ENCODE results near the gene IMPACT. TPM values are rescaled to one million over a fixed set of nuclear protein-coding genes. Genes with fewer than 3 reads are reported as not detected.

Gene IMPACT
- total RNA-seq, 4 donors from 2014 or later: 17.6 to 32.7 (median 21.9) TPM

- Histone ChIP-seq H3K4me1 (peaks cover 0 to 10% (median 0%) of the 10 kb centered on the region in 3 donors), H3K27ac (no peak overlapping the region), H3K4me3 (no peak overlapping the region), H3K36me3 (no peaks in the 10 kb centered on the region), H3K27me3 (peaks cover 13% of the 10 kb centered on the region), H3K9me3 (no peaks in the 10 kb centered on the region)
- WGBS, 2 donors (ENCODE audit: low coverage in 1 of 2): 58 to 74% methylated on average over 4 to 6 of the region's 6 CpGs
- TF ChIP-seq, protein P1, sequence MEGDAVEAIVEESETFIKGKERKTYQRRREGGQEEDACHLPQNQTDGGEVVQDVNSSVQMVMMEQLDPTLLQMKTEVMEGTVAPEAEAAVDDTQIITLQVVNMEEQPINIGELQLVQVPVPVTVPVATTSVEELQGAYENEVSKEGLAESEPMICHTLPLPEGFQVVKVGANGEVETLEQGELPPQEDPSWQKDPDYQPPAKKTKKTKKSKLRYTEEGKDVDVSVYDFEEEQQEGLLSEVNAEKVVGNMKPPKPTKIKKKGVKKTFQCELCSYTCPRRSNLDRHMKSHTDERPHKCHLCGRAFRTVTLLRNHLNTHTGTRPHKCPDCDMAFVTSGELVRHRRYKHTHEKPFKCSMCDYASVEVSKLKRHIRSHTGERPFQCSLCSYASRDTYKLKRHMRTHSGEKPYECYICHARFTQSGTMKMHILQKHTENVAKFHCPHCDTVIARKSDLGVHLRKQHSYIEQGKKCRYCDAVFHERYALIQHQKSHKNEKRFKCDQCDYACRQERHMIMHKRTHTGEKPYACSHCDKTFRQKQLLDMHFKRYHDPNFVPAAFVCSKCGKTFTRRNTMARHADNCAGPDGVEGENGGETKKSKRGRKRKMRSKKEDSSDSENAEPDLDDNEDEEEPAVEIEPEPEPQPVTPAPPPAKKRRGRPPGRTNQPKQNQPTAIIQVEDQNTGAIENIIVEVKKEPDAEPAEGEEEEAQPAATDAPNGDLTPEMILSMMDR (IDR thresholded peaks at IDR 0.05): no peak
- TF ChIP-seq POLR2AphosphoS5 (IDR thresholded peaks at IDR 0.05) (no peak), EP300 (IDR thresholded peaks at IDR 0.05) (no peak), POLR2A (IDR thresholded peaks at IDR 0.05) (no peak)
- ATAC-seq: no peak
These were observed 24.2 kb upstream of the IMPACT start for GRCh38 chr18:24402209-24402785.

DNA sequence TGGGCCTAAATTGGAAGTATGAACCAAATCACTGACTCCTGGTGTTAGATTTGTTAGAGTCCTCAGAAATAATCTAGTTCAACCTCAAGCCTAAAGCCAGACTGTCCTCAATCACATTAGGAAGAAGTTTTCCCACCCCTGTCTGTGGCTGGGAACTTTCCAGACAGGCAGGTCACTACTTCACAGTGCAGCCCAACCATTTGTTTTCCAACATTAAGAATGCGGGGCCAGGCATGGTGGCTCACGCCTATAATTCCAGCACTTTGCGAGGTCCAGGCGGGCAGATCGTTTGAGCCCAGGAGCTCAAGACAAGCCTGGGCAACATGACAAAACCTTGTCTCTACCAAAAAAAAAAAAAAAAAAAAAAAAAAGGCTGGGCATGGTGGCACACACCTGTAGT, 23.4 kb upstream of the IMPACT start:
- no peak for ATAC-seq
- no CpG with 5 or more reads among the region's 5 CpGs for WGBS, 2 donors (ENCODE audit: low coverage in 1 of 2)
- Histone ChIP-seq H3K27ac (no peak overlapping the region), H3K27me3 (peaks cover 19% of the 10 kb centered on the region), H3K4me1 (peaks cover 0 to 7% (median 0%) of the 10 kb centered on the region in 3 donors), H3K36me3 (no peaks in the 10 kb centered on the region), H3K4me3 (no peak overlapping the region), H3K9me3 (no peaks in the 10 kb centered on the region)
- TF ChIP-seq, protein P1 (IDR thresholded peaks at IDR 0.05): no peak
- TF ChIP-seq EP300 (IDR thresholded peaks at IDR 0.05): no peak
- no peak for TF ChIP-seq POLR2AphosphoS5 (IDR thresholded peaks at IDR 0.05)
- no peak for TF ChIP-seq POLR2A (IDR thresholded peaks at IDR 0.05)

DNA sequence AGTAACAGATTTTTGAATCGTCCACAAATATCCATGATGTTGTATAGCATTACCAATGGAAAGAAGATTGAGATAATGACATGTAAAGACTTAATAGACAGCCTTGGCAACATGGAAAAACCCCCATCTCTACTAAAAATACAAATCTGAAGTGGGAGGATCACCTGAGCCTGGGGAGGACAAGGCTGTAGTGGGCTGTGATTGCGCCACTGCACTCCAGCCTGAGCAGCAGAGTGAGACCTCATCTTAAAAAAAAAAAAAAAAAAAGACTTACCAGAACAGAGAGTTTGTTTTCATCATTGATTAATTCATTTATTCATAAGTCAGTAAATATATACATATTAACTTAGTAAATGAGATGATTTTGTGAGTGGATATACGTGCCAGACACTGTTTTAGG, 21.9 kb upstream of the IMPACT start:
- peaks cover 23% of the 10 kb centered on the region for H3K27me3 ChIP-seq
- WGBS, 2 donors (ENCODE audit: low coverage in 1 of 2): 81 to 88% methylated on average over 2 to 3 of the region's 3 CpGs
- no peak for ATAC-seq
- TF ChIP-seq POLR2A (IDR thresholded peaks at IDR 0.05) (no peak), EP300 (IDR thresholded peaks at IDR 0.05) (no peak), POLR2AphosphoS5 (IDR thresholded peaks at IDR 0.05) (no peak)
- TF ChIP-seq, protein P1 (IDR thresholded peaks at IDR 0.05): no peak
- no peak overlapping the region for H3K4me3 ChIP-seq
- no peaks in the 10 kb centered on the region for H3K36me3 ChIP-seq
- no peak overlapping the region for H3K27ac ChIP-seq
- H3K4me1 ChIP-seq: no peaks in the 10 kb centered on the region
- H3K9me3 ChIP-seq: no peaks in the 10 kb centered on the region

GRCh38 chr18:24408496-24408895, 18.0 kb upstream of the IMPACT start:
- WGBS, 2 donors (ENCODE audit: low coverage in 1 of 2): 80 to 86% methylated on average over 2 of the region's 2 CpGs
- Histone ChIP-seq H3K27ac (no peak overlapping the region), H3K4me1 (no peaks in the 10 kb centered on the region), H3K36me3 (no peaks in the 10 kb centered on the region), H3K27me3 (peaks cover 23% of the 10 kb centered on the region), H3K4me3 (no peak overlapping the region), H3K9me3 (no peaks in the 10 kb centered on the region)
- TF ChIP-seq POLR2A (IDR thresholded peaks at IDR 0.05) (no peak), POLR2AphosphoS5 (IDR thresholded peaks at IDR 0.05) (no peak), EP300 (IDR thresholded peaks at IDR 0.05) (no peak)
- TF ChIP-seq, protein P1 (IDR thresholded peaks at IDR 0.05): no peak
- ATAC-seq: no peak

- TF ChIP-seq POLR2AphosphoS5 (IDR thresholded peaks at IDR 0.05) (no peak), EP300 (IDR thresholded peaks at IDR 0.05) (no peak), POLR2A (IDR thresholded peaks at IDR 0.05) (no peak)
- TF ChIP-seq, protein P1 (IDR thresholded peaks at IDR 0.05): peak in 1 of 4 experiments; percentile 33
- Histone ChIP-seq H3K4me3 (no peak overlapping the region), H3K9me3 (no peaks in the 10 kb centered on the region), H3K4me1 (no peaks in the 10 kb centered on the region), H3K36me3 (no peaks in the 10 kb centered on the region), H3K27me3 (peaks cover 14% of the 10 kb centered on the region), H3K27ac (no peak overlapping the region)
- WGBS, 2 donors (ENCODE audit: low coverage in 1 of 2): 50 to 80% methylated on average over 2 of the region's 2 CpGs
- no peak for ATAC-seq
These were observed 13.3 kb upstream of the IMPACT start for GRCh38 chr18:24413148-24413547.
